ENCODE measurements around the gene NOP14.
"Not testable (repeated sequence)": the region's sequence is repeated elsewhere in the genome, so short reads cannot be mapped to it uniquely, and the experiment has no call there.

The NOP14 gene

DNA sequence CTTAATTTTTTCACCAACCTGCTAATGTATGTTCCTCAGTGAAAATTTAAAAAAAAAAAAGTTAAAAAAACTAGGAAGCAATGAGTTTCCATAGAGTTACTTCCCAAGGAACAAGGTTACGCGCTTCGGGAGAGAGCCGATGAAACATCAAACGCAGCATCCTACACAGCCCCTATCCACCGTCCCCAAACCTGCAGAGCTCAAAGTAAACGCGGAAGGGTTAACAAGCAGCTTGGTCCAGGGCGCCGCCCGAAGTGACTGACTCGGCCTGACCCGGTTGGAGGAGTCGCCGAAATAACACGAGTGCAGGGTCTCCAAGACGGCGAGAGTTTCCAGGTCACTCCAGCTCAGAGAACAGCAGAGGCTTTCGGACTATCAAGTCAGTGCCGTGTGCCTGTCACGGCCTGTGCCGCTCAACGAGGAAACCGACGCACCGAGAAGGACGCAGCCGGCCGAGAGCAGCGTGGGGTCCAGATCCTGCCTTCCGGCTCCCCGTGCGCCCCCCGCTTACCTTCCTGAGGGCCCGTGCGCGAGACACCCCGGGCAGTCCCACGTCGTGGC, 512 bp downstream of the NOP14 start:
- DNase-seq (ENCODE audit: low read depth in 1 of 2, low spot score in 1 of 2) = peak in 1 of 2 donors; percentile 18

- peak in 1 of 2 donors; percentile 37 for DNase-seq (ENCODE audit: low read depth in 1 of 2, low spot score in 1 of 2)
Measured at GRCh38 chr4:2961811-2962441, 1.3 kb downstream of the NOP14 start.

DNA sequence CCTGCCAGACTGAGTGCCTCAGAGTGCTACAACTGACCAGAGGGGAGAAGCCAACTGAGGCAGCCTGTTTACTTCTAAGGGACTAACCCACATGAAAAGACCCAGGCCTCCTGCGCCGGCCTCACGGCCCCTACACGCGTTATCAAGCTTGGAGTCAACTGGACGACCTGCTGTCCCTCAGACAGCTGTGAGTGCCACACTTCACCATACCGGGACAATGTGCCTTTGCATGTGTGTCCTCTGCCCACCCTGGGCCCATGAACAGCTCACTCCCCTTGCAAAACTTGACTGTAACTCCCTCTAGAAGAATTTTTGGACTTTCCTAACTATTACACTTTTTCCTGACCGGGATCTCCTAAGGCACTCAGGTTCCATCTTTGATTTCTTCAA, 1.8 kb downstream of the NOP14 start:
- no peak for DNase-seq (ENCODE audit: low read depth in 1 of 2, low spot score in 1 of 2)

DNA sequence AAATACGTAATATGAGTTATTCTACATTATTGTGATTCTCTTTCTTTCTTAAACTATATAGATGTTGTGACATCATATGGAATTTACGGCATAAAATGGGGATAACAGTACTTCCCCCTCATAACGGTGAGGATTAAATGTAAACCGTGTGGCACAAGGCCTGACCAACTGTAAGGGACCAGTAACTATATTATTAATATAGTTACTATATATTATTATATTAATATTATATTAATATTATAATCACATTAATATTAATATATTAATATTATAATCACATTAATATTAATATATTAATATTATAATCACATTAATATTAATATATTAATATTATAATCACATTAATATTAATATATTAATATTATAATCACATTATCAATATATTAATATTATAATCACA, 2.8 kb downstream of the NOP14 start:
- DNase-seq (ENCODE audit: low read depth in 1 of 2, low spot score in 1 of 2) = not testable (repeated sequence)

- DNase-seq (ENCODE audit: low read depth in 1 of 2, low spot score in 1 of 2) = no peak
Measured at GRCh38 chr4:2958446-2958845, 4.8 kb downstream of the NOP14 start.

GRCh38 chr4:2955186-2956044, 7.8 kb downstream of the NOP14 start:
- DNase-seq (ENCODE audit: low read depth in 1 of 2, low spot score in 1 of 2) = not testable (repeated sequence)

DNA sequence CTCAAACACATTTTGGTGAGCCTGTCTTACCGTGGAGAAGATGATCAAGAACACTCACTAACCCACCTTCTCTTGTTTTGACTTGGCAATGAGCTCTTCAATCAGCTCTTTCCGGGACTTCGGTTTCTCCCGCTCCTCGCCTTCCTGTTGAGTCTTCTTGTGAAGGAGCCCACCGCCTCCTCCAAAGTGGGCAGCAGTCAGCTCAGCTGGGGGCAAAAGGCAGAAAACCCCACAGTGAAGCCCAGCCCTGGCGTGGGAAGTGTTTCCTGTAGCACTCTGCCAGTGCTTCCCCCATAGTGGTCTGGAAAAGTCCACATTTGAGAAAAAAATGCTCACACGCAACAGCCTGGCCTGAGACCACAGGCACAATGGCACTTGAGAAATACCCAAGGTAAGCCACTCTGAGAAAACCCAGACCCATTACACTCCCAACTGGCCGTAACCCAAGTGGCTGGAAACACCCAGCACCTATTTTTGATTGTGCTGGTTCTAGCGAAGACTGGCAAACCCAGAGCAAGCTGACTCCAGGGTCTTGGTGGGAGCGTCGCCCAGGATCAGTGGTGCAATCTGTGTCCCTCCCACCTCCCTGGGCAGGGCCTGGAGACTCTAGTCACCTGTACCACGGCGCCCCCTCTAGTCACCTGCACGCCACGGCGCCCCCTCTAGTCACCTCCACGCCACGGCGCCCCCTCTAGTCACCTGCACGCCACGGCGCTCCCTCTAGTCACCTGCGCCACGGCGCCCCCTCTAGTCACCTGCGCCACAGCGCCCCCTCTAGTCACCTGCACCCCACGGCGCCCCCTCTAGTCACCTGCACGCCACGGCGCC, 8.6 kb downstream of the NOP14 start:
- no peak for DNase-seq (ENCODE audit: low read depth in 1 of 2, low spot score in 1 of 2)

GRCh38 chr4:2953496-2953895, 9.7 kb downstream of the NOP14 start:
- DNase-seq (ENCODE audit: low read depth in 1 of 2, low spot score in 1 of 2) = no peak

DNA sequence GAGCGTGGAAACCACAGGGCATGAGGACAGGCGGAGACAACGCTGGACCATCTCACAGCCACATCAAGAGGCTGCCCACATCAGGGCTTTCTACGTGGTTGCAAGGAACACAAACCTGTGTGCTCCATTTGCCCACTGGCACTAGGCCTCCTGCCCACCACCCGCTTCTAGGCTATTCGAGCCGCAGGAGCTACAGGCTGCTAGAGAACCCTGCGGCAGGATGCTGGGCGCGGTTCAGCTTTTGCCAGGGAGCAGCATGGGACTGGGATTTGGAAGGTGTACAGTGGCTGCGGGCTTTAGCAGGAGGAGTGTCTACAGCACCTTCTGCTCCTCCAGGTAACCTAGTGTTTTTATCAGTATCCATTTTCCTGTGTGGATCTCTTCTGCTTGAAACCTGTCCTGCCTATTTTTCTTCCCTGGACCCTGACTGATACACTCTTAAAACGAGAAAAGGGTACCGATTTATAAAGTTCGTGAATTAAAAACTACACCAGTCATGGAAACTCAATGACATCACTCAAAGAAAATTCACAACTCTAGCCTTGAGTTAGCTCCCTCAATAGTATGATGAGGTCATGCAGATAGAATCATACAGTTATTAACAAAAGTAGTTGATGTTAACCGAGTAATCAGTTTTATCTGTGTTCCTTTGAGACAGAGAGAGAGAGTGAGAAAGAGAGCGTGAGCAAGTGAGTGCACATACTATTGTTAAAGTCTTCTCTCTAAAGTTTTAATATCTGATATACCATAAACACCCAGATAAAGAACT, 12.8 kb downstream of the NOP14 start:
- DNase-seq (ENCODE audit: low read depth in 1 of 2, low spot score in 1 of 2) = no peak

- DNase-seq (ENCODE audit: low read depth in 1 of 2, low spot score in 1 of 2) = no peak
Measured at GRCh38 chr4:2949782-2950125, 13.5 kb downstream of the NOP14 start.

DNA sequence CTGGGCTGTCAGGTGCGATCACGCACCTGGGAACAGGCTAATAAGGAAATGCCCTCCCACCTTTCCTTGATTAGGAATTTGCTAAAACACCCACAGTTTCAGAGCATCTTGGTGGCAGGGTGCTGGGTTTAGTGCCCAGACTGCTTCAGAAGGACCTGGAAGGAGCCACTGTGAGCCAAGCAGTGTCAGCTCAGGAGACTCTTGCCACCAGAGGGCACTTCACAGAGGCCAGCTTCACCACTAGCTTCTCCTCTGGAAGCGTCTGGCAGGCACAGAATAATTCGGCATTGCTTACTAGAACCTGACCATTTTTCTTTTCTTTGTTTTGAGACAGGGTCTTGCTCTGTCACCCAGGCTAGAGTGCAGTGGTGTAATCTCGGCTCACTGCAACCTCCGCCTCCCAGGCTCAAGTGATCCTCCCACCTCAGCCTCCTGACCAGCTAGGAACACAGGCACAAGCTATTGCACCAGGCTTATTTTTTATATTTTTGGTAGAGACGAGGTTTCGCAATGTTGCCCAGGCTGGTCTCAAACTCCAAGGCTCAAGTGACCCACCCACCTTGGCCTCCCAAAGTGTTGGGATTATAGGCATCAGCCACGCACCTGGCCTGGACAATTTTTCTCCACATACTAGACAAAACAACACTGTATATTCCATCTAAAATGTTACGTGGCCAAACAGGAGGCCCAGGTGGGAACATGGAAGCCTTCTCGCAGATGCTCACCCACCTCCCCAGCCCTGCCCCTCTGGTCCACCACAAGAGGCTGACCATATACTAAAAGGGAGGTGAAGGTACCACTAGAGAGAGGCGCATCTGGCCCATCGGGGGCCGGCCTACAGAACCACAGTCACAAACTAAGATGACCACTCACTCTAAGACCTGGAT, 14.1 kb downstream of the NOP14 start:
- DNase-seq (ENCODE audit: low read depth in 1 of 2, low spot score in 1 of 2) = no peak

DNA sequence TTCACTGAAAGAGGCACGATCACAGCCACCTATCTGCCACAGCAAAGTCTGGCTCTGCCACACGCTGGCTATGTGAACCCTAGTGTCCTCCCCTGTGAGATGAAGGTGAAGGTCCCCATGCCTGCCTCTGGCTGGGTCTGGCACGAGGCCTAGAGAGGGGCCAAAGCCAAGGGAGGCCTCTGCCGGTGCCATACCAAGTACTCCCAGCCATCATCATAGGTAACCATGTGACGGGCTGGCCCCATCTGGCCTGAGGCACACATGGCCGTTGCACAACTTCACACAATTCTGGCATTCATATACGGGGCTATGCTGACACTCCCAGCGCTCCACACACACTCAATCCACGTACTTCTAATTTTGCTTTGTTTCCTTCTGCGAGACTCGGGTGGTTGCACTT, 15.3 kb downstream of the NOP14 start:
- no peak for DNase-seq (ENCODE audit: low read depth in 1 of 2, low spot score in 1 of 2)

- no peak for DNase-seq (ENCODE audit: low read depth in 1 of 2, low spot score in 1 of 2)
Measured at GRCh38 chr4:2946812-2947600, 16.2 kb downstream of the NOP14 start.

- not testable (repeated sequence) for DNase-seq (ENCODE audit: low read depth in 1 of 2, low spot score in 1 of 2)
Measured at GRCh38 chr4:2945619-2946604, 17.3 kb downstream of the NOP14 start.

DNA sequence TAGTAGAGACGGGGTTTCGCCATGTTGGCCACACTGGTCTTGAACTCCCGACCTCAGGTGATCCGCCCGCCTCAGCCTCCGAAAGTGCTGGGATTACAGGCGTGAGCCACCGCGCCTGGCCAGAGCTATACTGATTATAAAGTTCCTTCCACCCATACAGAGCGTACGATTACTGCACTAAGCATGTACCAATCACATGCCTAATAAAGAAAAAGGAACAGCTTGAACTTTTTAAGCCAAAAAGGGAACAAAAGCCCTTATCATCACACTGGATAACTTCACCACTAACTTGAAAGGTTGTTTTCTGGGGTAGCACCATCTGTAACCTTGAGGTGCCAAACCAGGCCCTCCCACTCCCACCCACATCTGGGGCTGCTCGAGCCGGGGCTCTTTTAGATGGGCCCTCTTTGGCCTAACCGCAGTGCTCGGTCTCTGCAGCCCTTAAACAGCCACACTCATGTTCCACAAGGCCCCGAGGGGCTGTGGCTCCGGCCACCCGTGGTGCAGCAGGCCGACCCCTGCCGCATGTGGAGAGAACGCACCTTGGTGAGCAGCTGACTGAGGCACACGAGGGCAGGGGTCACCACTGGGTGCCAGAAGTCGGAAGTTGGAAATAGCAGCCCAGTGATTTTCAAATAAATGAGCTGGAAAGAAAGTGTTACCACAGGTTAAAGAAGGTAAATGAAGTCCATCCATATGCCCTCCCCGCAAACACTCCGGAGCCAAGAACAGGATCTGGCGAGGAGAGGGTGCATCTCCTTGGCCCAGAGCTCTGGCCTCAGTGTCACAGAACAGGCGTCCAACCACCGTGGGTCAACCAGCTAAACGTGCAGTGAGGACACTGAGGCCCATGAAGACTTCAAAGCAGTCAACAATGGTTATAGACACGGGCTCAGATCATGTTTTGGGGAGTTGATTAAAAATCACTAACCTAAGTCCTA, 18.4 kb downstream of the NOP14 start:
- no peak for DNase-seq (ENCODE audit: low read depth in 1 of 2, low spot score in 1 of 2)

GRCh38 chr4:2944091-2944482, 19.1 kb downstream of the NOP14 start:
- DNase-seq (ENCODE audit: low read depth in 1 of 2, low spot score in 1 of 2) = no peak
